Panc1 (cell line): Measurements from ENCODE around the gene UXS1. TPM values are rescaled to one million over a fixed set of nuclear protein-coding genes. Genes with fewer than 3 reads are reported as not detected.

Experiments
- ATAC-seq: fragments of 200-7000 bp; cut with Tn5 transposase; 2 replicates; pipeline ENCODE4 v1.9.1; 2020; ENCODE audit warnings: mild to moderate bottlenecking, moderate library complexity
- BruUV-seq: library from RNA; stranded (reverse); fragments of 400-500 nt; replicated peaks from 2 replicates; lab custom pipeline; 2021; lab: Mats Ljungman, UMichigan
- CTCF ChIA-PET: fragments of 300-600 bp; sonication (Branson Sonifier 250); formaldehyde crosslinking; loops from one replicate; lab custom pipeline; 2022; ENCODE audit warnings: antibody characterized with exemption; lab: Charles Lee
- POLR2A ChIA-PET: fragments of 300-600 bp; sonication (Branson Sonifier 250); formaldehyde crosslinking; loops from one replicate; lab custom pipeline; 2022; ENCODE audit warnings: antibody characterized with exemption; lab: Charles Lee
- DNase-seq: peaks from one replicate; pipeline ENCODE4 v3.0.0-alpha.2; 2010; ENCODE audit warnings: low read depth, low spot score
- H3K27ac ChIP-seq: 2 replicates; pipeline ENCODE4 v1.5.1; 2011; ENCODE audit warnings: mild to moderate bottlenecking, low read length, inconsistent platforms
- H3K27me3 ChIP-seq: fragments of 200-500 bp; sonication (Bioruptor generic); 2 replicates; pipeline ENCODE4 v1.6.0; 2014; ENCODE audit warnings: low read length, inconsistent platforms; ENCODE audit not compliant: control insufficient read depth, insufficient read depth
- H3K36me3 ChIP-seq: fragments of 200-500 bp; sonication (Bioruptor generic); 2 replicates; pipeline ENCODE4 v1.5.1; 2014; ENCODE audit warnings: inconsistent platforms, mild to moderate bottlenecking, low read length, moderate library complexity; ENCODE audit not compliant: control insufficient read depth, insufficient read depth
- H3K4me1 ChIP-seq: 2 replicates; pipeline ENCODE4 v1.5.1; 2011; ENCODE audit warnings: inconsistent platforms, mild to moderate bottlenecking, low read length, moderate library complexity; ENCODE audit not compliant: control insufficient read depth, insufficient read depth
- H3K4me3 ChIP-seq, 2 experiments: 2 replicates each; pipeline ENCODE4 v1.5.1; 2011 to 2012; ENCODE audit warnings: low read depth in 2 of 2, low read length in 2 of 2, mild to moderate bottlenecking in 2 of 2, inconsistent platforms in 1 of 2, moderate library complexity in 1 of 2
- H3K9me3 ChIP-seq: fragments of 200-500 bp; sonication (Bioruptor generic); 2 replicates; pipeline ENCODE4 v1.5.1; 2014; ENCODE audit warnings: low read depth, mild to moderate bottlenecking, inconsistent platforms, low read length, moderate library complexity; ENCODE audit not compliant: control insufficient read depth, insufficient read depth
- CTCF ChIP-seq: fragments of 450-650 bp; IDR thresholded peaks from 2 replicates; pipeline ENCODE4 v1.5.1; 2017; ENCODE audit warnings: mild to moderate bottlenecking
- POLR2AphosphoS5 ChIP-seq: IDR thresholded peaks from 2 replicates; pipeline ENCODE4 v1.6.1; 2012; ENCODE audit warnings: mild to moderate bottlenecking, low read depth, low read length, moderate library complexity
- REST ChIP-seq, 2 experiments: IDR thresholded peaks; 2 replicates each; pipeline ENCODE4 v1.6.1; 2011 to 2012; ENCODE audit warnings: low read depth in 2 of 2, control low read depth in 1 of 2, low read length in 1 of 2, mild to moderate bottlenecking in 1 of 2, moderate library complexity in 1 of 2; ENCODE audit not compliant: insufficient read depth in 1 of 2
- SIN3A ChIP-seq: IDR thresholded peaks from 2 replicates; pipeline ENCODE4 v1.6.1; 2012; ENCODE audit warnings: low read depth, mild to moderate bottlenecking, low read length, moderate library complexity, borderline replicate concordance; ENCODE audit not compliant: insufficient read depth
- TCF7L2 ChIP-seq: IDR thresholded peaks from 2 replicates; pipeline ENCODE4 v1.6.1; 2011; ENCODE audit warnings: mild to moderate bottlenecking, low read depth, low read length, inconsistent platforms
- in situ Hi-C: cut with HindIII; loops from 2 replicates; pipeline ENCODE4 v1.10.0; 2016; ENCODE audit warnings: low sequenced_read_pairs, low pct_unique_long_range_greater_than_20kb
- intact Hi-C: fragments of 100-400 bp; cut with micrococcal nuclease; formaldehyde crosslinking; loops from one replicate; pipeline ENCODE4 v1.10.0; 2022; ENCODE audit not compliant: unreplicated experiment
- total RNA-seq: library from RNA; stranded (reverse); gene quantifications from one replicate; pipeline ENCODE4 v1.2.1, GENCODE V29; 2021; ENCODE audit not compliant: unreplicated experiment

UXS1 gene
- total RNA-seq, 1 experiment from 2014 or later, result 72.0 TPM

GRCh38 chr2:106089611-106090010 lies 104.5 kb downstream of the UXS1 start:
- H3K27ac ChIP-seq, result no peak overlapping the region
- H3K9me3 ChIP-seq, result no peaks in the 10 kb centered on the region
- H3K4me3 ChIP-seq, result no peak overlapping the region
- intact Hi-C loops (loop anchor here (10.0 kb wide), 1 partner anchor 515 kb away; no protein-coding TSS in a partner anchor), in situ Hi-C loops (no loop called here)
- BruUV-seq, result no TSS peak
- POLR2A ChIA-PET, result no interaction called here
- CTCF ChIA-PET, result no interaction called here
- no peaks in the 10 kb centered on the region for H3K4me1 ChIP-seq
- TF ChIP-seq REST (IDR thresholded peaks at IDR 0.05; ENCODE audit: insufficient read depth in 1 of 2, low read depth in 2 of 2, low read length in 1 of 2) (no peak), SIN3A (no peak), TCF7L2 (no peak), CTCF (no peak), POLR2AphosphoS5 (no peak)
- DNase-seq, result no peak
- no peaks in the 10 kb centered on the region for H3K27me3 ChIP-seq
- no peak for ATAC-seq
- H3K36me3 ChIP-seq, result peaks cover 7% of the 10 kb centered on the region; the same call in 1 of the 2 replicates

- ChIA-PET CTCF (no interaction called here), POLR2A (no interaction called here)
- in situ Hi-C loops (no loop called here), intact Hi-C loops (loop anchor here (10.0 kb wide), 1 partner anchor 511 kb away; no protein-coding TSS in a partner anchor)
- H3K4me1 ChIP-seq, result no peaks in the 10 kb centered on the region
- ATAC-seq, result peak; percentile 81
- H3K9me3 ChIP-seq, result no peaks in the 10 kb centered on the region
- H3K4me3 ChIP-seq, result no peak overlapping the region
- H3K27me3 ChIP-seq, result 0 out of 2 replicates have a peak, but pooled peaks cover 2% of the 10 kb centered on the region
- no peak overlapping the region for H3K27ac ChIP-seq
- TF ChIP-seq SIN3A (no peak), POLR2AphosphoS5 (no peak), CTCF (peak; percentile 52)
- BruUV-seq, result no TSS peak
- no peak for DNase-seq
- no peaks in the 10 kb centered on the region for H3K36me3 ChIP-seq
Measured at GRCh38 chr2:106085181-106085940, 108.7 kb downstream of the UXS1 start.
